ENCODE measurements around the gene NUTF2. TPM values are rescaled to one million over a fixed set of nuclear protein-coding genes. Genes with fewer than 3 reads are reported as not detected.
"Not testable (repeated sequence)": the region's sequence is repeated elsewhere in the genome, so short reads cannot be mapped to it uniquely, and the experiment has no call there.

The NUTF2 gene
- total RNA-seq, 1 experiment from 2014 or later: 444 TPM

DNA sequence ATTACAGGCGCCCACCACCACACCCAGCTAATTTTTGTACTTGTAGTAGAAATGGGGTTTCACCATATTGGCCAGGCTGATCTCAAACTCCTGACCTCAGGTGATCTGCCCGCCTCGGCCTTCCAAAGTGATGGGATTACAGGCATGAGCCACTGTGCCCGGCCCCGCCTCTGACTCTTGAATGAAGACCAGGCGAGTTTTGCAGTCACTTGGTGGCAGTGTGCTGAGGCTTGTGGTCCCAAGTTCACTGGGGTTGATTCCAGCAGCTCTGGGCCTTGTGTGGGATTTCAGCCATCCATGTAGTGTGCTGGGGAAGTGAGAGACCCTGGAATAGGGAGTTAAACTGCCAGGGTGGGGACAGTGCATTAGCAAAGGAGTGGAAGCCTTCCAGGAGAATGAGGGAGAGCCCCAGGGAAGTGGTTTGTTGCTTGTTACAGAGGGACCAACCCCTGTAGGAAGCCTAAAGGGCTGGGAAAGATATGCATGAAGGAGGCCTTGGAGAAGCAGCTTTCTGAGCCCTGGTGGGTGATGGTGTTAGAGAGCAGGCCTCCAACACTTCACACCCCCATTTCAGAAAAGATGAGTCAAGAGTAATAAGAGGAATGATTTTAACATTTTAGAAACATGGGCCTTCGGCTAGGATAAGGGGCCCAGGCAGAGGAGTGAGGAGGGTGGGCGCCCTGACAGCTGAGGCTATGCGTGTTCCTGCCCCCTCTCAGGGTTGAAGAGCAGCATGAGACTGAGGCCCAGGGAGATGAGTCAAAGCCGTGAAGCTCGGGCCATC, 60.9 kb downstream of the NUTF2 start:
- in situ Hi-C loops (cut with HindIII; ENCODE audit: low sequenced_read_pairs): no loop called here
- DNase-seq (ENCODE audit: low spot score): no peak

DNA sequence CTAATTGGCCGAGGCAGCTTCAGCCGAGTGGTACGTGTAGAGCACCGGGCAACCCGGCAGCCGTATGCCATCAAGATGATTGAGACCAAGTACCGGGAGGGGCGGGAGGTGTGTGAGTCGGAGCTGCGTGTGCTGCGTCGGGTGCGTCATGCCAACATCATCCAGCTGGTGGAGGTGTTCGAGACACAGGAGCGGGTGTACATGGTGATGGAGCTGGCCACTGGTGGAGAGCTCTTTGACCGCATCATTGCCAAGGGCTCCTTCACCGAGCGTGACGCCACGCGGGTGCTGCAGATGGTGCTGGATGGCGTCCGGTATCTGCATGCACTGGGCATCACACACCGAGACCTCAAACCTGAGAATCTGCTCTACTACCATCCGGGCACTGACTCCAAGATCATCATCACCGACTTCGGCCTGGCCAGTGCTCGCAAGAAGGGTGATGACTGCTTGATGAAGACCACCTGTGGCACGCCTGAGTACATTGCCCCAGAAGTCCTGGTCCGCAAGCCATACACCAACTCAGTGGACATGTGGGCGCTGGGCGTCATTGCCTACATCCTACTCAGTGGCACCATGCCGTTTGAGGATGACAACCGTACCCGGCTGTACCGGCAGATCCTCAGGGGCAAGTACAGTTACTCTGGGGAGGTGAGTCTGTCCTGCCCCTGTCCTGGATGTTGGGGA, 62.5 kb downstream of the NUTF2 start:
- in situ Hi-C loops (cut with HindIII; ENCODE audit: low sequenced_read_pairs): no loop called here
- no peak for DNase-seq (ENCODE audit: low spot score)

DNA sequence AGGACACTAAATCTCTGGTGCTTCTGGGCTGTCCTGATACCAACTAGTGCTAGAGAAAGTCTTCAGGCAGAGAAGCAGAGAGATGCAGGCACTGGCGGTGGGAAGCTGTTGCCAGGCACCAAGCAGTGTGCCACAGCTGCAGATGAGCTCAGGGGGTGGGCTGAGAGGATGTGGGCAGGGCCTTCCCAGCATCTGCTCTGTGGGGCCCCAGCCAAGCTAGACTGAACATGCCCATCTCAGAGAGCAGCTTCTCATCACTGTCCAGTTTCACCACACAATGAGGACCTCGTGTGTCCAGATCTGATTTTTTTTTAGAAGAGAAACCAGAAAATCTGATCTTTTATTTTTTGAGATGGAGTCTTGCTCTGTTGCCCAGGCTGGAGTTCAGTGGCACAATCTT, 63.4 kb downstream of the NUTF2 start:
- no peak for DNase-seq (ENCODE audit: low spot score)
- in situ Hi-C loops (cut with HindIII; ENCODE audit: low sequenced_read_pairs): no loop called here

DNA sequence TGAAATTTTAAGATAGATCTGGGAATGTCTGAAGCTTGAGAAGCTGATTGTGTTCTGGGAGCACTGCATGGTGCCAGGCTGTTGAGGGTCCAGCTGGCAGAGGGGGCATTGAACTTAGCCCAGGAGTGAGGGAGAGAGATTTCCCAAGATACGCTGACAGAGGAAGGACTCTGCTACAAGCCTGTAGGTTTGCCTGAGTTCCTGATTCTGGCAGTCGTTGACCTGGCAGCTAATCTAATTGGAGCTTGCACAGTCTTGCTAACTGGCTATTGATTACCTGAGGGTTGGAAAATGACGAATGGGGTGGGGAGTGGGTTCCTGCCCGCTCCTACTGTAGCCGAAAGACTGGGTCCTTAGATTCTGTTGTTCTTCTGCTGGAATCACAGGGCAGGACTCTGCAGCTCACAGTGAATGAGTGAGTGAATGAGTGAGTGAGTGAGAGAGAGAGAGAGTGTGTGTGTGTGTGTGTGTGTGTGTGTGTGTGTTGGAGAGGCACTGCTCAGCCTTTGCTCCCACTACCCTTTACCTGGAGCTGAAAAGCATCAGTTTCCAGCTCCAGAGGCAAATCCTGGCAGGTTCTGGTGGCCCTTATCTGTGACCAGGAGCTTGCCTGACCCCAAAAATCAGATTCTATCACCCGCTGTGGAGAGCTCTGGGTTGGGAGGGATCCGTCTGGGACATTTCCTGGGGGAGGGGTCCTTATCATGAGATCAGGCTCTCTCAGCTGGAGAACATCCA, 68.2 kb downstream of the NUTF2 start:
- in situ Hi-C loops (cut with HindIII; ENCODE audit: low sequenced_read_pairs): no loop called here
- DNase-seq (ENCODE audit: low spot score): no peak

DNA sequence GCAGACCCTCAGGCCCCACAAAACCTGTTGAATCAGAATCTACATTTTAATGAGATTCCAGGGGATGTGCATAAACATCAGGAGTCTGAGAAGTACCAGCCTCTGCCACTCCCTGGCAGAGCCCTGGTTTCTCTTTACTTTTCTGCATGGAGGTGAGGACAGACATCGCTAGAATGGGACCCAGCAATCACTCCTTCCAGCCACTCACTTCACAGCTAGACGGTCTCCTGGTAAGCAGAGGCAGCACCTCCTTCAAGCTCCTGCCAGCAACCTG, 68.7 kb downstream of the NUTF2 start:
- in situ Hi-C loops (cut with HindIII; ENCODE audit: low sequenced_read_pairs); DNase-seq (ENCODE audit: low spot score): not testable (repeated sequence)

DNA sequence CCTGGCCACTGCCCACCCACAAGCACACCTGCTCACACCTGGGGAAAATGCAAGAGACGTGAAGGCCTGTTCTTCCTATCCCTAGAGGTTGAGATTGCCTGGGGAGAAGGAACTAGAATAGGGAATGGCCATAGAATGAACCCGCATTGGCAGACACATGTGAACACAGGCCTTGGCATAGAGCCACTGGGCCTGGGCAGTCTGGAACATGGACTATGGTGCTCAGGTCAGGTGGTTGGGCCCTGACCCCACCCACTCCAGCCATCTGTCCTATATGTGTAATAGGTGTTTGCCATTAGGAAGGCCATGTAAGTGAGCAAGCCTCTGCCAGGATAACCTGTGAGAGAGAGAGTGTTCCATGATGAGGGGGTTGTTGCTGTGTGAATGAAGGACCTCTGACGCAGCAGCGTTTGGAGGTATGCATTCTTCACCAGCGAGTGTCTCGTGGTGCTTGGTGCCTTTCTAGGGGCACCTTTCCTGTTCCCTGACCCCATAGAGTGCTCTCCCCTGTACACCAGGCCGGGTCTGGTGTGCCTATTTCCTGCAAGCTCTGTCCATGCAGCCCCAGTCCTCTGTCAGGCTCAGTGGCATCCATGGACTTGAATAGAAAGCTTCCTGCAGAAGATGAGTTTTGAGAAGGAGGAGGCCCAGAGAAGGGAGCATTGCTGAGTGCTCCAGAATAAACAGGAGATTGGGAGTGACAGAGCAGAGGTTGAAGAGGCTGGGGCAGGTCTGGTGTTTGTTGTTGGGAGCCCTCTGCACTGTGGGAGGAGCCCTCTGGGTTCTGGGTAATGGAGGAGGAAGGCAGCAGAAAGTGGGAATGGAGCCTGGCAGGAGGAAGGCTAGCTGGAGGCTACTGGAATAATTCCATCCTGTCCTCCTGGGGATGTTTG, 69.3 kb downstream of the NUTF2 start:
- in situ Hi-C loops (cut with HindIII; ENCODE audit: low sequenced_read_pairs): no loop called here
- DNase-seq (ENCODE audit: low spot score): peak; percentile 55

DNA sequence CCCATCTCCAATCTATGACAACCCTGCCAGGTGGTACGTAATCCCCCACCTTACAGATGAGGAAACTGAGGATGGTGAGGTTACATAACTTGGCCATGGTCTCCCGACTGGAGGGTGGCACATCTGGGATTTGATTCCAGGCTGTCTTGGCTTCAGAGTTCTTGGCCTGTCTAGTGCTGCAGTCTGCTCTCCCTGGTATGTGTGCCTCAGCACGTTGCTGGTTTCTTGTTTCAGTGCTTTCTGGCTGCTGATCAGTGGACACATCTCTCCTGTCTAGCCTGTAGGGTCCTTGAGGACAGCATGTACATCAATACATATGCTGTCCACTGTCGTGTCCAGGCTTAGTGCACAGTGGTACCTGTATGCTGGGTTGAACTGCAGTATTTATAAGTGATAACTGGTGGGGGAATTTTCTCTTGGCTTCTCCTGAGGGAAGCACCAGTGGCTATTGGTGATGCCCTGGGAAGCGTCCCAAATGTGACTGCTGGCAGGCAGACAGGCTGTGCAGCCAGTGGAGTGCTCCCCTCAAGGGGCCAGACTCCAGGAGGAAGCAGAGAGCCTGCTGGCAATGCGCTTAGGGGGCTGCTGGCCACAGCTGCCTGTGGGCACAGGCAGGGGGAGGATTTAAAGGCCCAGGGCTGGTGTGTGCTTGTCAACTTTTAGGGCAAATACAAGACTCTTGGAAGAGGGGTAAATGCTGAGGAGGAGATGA, 70.6 kb downstream of the NUTF2 start:
- DNase-seq (ENCODE audit: low spot score): peak; percentile 45
- in situ Hi-C loops (cut with HindIII; ENCODE audit: low sequenced_read_pairs): no loop called here

DNA sequence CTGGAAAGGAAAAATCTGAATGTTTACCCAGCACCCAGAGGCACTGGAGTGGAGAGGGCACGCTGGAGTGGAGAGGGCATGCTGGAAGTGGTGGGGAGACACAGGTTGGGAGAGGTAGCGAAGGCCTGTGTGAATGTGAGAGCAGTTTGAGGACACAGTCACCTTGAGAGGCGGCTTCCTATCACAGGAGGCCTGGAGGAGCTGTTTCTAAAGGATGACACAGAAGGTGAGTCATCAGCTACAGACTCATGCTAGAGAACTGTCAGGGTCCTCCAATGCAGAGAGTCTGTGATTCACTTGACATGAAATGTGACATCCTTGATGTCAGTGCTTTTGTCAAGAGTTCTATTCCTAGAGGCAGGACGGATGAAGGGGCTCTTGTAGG, 71.1 kb downstream of the NUTF2 start:
- in situ Hi-C loops (cut with HindIII; ENCODE audit: low sequenced_read_pairs): no loop called here
- no peak for DNase-seq (ENCODE audit: low spot score)

DNA sequence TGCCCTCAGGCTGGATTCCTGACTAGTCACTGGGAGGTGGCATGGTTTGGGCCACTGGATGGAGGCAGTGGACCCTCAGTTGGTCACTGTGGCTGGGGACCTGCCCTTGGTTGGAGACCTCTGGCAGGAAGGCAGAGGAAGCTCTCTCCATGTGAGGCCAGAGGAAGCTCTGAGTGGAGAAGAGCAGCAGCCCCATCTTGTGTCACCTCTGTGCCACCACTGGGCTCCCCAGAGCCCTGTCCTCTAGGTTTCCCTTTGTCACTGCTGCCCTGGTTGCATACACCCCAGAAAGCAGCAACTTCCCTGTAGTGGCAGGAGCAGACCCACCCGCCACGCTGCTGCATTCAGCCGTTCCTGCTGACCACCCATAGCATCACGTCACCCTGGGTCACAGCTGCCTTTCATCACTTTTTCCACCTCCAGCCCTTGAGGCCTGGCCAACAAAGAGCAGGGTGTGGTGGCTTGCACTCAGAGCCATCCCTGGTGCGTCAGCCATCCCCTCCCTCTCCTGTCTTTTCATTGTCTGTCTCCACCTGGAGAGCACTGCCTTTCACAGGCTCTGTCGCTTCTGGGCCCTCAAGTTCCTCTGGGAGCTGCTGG, 73.0 kb downstream of the NUTF2 start:
- in situ Hi-C loops (cut with HindIII; ENCODE audit: low sequenced_read_pairs): loop anchor here (5.0 kb wide), 1 partner anchor 97 kb away; no protein-coding TSS in a partner anchor
- no peak for DNase-seq (ENCODE audit: low spot score)

Other genes starting within 250 kb of the NUTF2 start
- 4.1 and 10.7 TPM in 2 replicates for gene CARMIL2, start 201.8 kb upstream of the NUTF2 start, total RNA-seq (2014; rRNA removed; shearing (Covaris generic))
- gene ACD, start 186.7 kb upstream of the NUTF2 start, total RNA-seq (2014; rRNA removed; shearing (Covaris generic)): 27.1 and 33.2 TPM in 2 replicates
- gene PARD6A, start 186.0 kb upstream of the NUTF2 start, total RNA-seq (2014; rRNA removed; shearing (Covaris generic)): 6.6 and 13.5 TPM in 2 replicates
- 2.1 and 5.6 TPM in 2 replicates for gene ENKD1, start 180.2 kb upstream of the NUTF2 start, total RNA-seq (2014; rRNA removed; shearing (Covaris generic))
- not detected in 2 replicates for gene C16orf86, start 180.1 kb upstream of the NUTF2 start, total RNA-seq (2014; rRNA removed; shearing (Covaris generic))
- 26.2 TPM in 2 replicates for gene GFOD2, start 127.6 kb upstream of the NUTF2 start, total RNA-seq (2014; rRNA removed; shearing (Covaris generic))
- gene RANBP10, start 40.4 kb upstream of the NUTF2 start, total RNA-seq (2014; rRNA removed; shearing (Covaris generic)): 3.0 and 5.9 TPM in 2 replicates
- 0.49 and 0.95 TPM in 2 replicates for gene TSNAXIP1, start 40.0 kb upstream of the NUTF2 start, total RNA-seq (2014; rRNA removed; shearing (Covaris generic))
- gene THAP11, start 4.6 kb upstream of the NUTF2 start, total RNA-seq (2014; rRNA removed; shearing (Covaris generic)): 38.6 and 50.8 TPM in 2 replicates
- 27.6 and 41.8 TPM in 2 replicates for gene CENPT, start 760 bp downstream of the NUTF2 start, total RNA-seq (2014; rRNA removed; shearing (Covaris generic))
- 40.0 and 80.9 TPM in 2 replicates for gene EDC4, start 26.1 kb downstream of the NUTF2 start, total RNA-seq (2014; rRNA removed; shearing (Covaris generic))
- gene NRN1L, start 38.0 kb downstream of the NUTF2 start, total RNA-seq (2014; rRNA removed; shearing (Covaris generic)): not detected in 2 replicates
- 34.4 and 40.8 TPM in 2 replicates for gene PSKH1, start 46.3 kb downstream of the NUTF2 start, total RNA-seq (2014; rRNA removed; shearing (Covaris generic))
- gene CTRL, start 84.9 kb downstream of the NUTF2 start, total RNA-seq (2014; rRNA removed; shearing (Covaris generic)): 0.18 TPM in 1 of 2 replicates, not detected in the other
- gene PSMB10, start 89.9 kb downstream of the NUTF2 start, total RNA-seq (2014; rRNA removed; shearing (Covaris generic)): 17.1 and 26.2 TPM in 2 replicates
- gene LCAT, start 97.2 kb downstream of the NUTF2 start, total RNA-seq (2014; rRNA removed; shearing (Covaris generic)): 6.0 and 8.1 TPM in 2 replicates
- gene SLC12A4, start 121.7 kb downstream of the NUTF2 start, total RNA-seq (2014; rRNA removed; shearing (Covaris generic)): 30.0 and 46.2 TPM in 2 replicates
- not detected in 2 replicates for gene DPEP3, start 133.6 kb downstream of the NUTF2 start, total RNA-seq (2014; rRNA removed; shearing (Covaris generic))
- 0.31 TPM in 1 of 2 replicates, not detected in the other for gene DPEP2, start 152.6 kb downstream of the NUTF2 start, total RNA-seq (2014; rRNA removed; shearing (Covaris generic))
- gene DPEP2NB, start 169.0 kb downstream of the NUTF2 start, total RNA-seq (2014; rRNA removed; shearing (Covaris generic)): not detected in 2 replicates
- gene DDX28, start 176.3 kb downstream of the NUTF2 start, total RNA-seq (2014; rRNA removed; shearing (Covaris generic)): 49.0 and 63.4 TPM in 2 replicates
- 17.0 and 19.3 TPM in 2 replicates for gene DUS2, start 176.4 kb downstream of the NUTF2 start, total RNA-seq (2014; rRNA removed; shearing (Covaris generic))
- gene NFATC3, start 238.4 kb downstream of the NUTF2 start, total RNA-seq (2014; rRNA removed; shearing (Covaris generic)): 16.3 and 26.9 TPM in 2 replicates

All from G401 (cell line).